PC-3 (cell line): ENCODE measurements around the gene HRH4. TPM values are rescaled to one million over a fixed set of nuclear protein-coding genes. Genes with fewer than 3 reads are reported as not detected.

Experiments
- ATAC-seq: fragments of 200-7000 bp; cut with Tn5 transposase; 2 replicates; pipeline ENCODE4 v1.9.1; 2020; ENCODE audit warnings: mild to moderate bottlenecking, moderate library complexity
- BruUV-seq: library from RNA; stranded (reverse); fragments of 400-500 nt; replicated peaks from 2 replicates; lab custom pipeline; 2021; lab: Mats Ljungman, UMichigan
- CTCF ChIA-PET: fragments of 300-600 bp; sonication (Branson Sonifier 250); formaldehyde crosslinking; loops from one replicate; lab custom pipeline; 2022; ENCODE audit warnings: antibody characterized with exemption; lab: Charles Lee
- POLR2A ChIA-PET: fragments of 300-600 bp; sonication (Branson Sonifier 250); formaldehyde crosslinking; loops from one replicate; lab custom pipeline; 2022; ENCODE audit warnings: antibody characterized with exemption; ENCODE audit not compliant: unreplicated experiment; lab: Charles Lee
- DNase-seq: peaks from one replicate; pipeline ENCODE4 v3.0.0-alpha.2; 2015
- H2AFZ ChIP-seq: fragments of 300-600 bp; sonication (generic); 2 replicates; pipeline ENCODE4 v1.6.0; 2016; ENCODE audit warnings: antibody characterized with exemption, low read length
- H3F3A ChIP-seq: fragments of 300-600 bp; sonication (generic); one replicate; pipeline ENCODE4 v1.6.0; 2017; ENCODE audit warnings: antibody characterized with exemption, low read length, control low read depth, mild to moderate bottlenecking; ENCODE audit not compliant: unreplicated experiment
- H3K27ac ChIP-seq: fragments of 300-600 bp; sonication (generic); 2 replicates; pipeline ENCODE4 v1.5.1; 2016; ENCODE audit warnings: mild to moderate bottlenecking, low read length
- H3K27me3 ChIP-seq: fragments of 300-600 bp; sonication (generic); 2 replicates; pipeline ENCODE4 v1.6.1; 2016; ENCODE audit warnings: low read length, mixed read lengths
- H3K36me3 ChIP-seq: fragments of 300-600 bp; sonication (generic); 2 replicates; pipeline ENCODE4 v1.6.1; 2016; ENCODE audit warnings: low read depth, mixed run types, low read length, mixed read lengths
- H3K4me1 ChIP-seq: fragments of 300-600 bp; sonication (generic); 2 replicates; pipeline ENCODE4 v1.5.1; 2016; ENCODE audit warnings: low read length; ENCODE audit not compliant: insufficient read depth
- H3K4me2 ChIP-seq: fragments of 300-600 bp; sonication (generic); 2 replicates; pipeline ENCODE4 v1.6.0; 2016; ENCODE audit warnings: low read length
- H3K4me3 ChIP-seq: fragments of 300-600 bp; sonication (generic); 2 replicates; pipeline ENCODE4 v1.5.1; 2016; ENCODE audit warnings: mild to moderate bottlenecking, low read length, mixed read lengths
- H3K79me2 ChIP-seq: fragments of 300-600 bp; sonication (generic); 2 replicates; pipeline ENCODE4 v1.6.1; 2017; ENCODE audit warnings: low read length, mixed read lengths
- H3K9ac ChIP-seq: fragments of 300-600 bp; sonication (generic); 2 replicates; pipeline ENCODE4 v1.6.0; 2016; ENCODE audit warnings: mild to moderate bottlenecking, low read length
- H3K9me2 ChIP-seq: fragments of 300-600 bp; sonication (generic); replicated peaks from 2 replicates; pipeline ENCODE4 v1.6.1; 2016; ENCODE audit warnings: mixed run types, low read length, mixed read lengths
- H3K9me3 ChIP-seq: fragments of 300-600 bp; sonication (generic); 2 replicates; pipeline ENCODE4 v1.6.1; 2016; ENCODE audit warnings: low read length, mixed read lengths
- H4K20me1 ChIP-seq: fragments of 300-600 bp; sonication (generic); 2 replicates; pipeline ENCODE4 v1.6.1; 2016; ENCODE audit warnings: low read length, mixed read lengths
- EZH2 ChIP-seq: fragments of 300-600 bp; sonication (generic); IDR thresholded peaks from one replicate; pipeline ENCODE4 v1.6.1; 2017; ENCODE audit warnings: antibody characterized with exemption, mild to moderate bottlenecking, low read length; ENCODE audit not compliant: unreplicated experiment
- EZH2phosphoT487 ChIP-seq: fragments of 300-600 bp; sonication (generic); IDR thresholded peaks from 2 replicates; pipeline ENCODE4 v1.6.1; 2018; ENCODE audit warnings: mild to moderate bottlenecking, antibody characterized with exemption, low read length, borderline replicate concordance
- intact Hi-C: fragments of 100-400 bp; cut with micrococcal nuclease; formaldehyde crosslinking; loops from 2 replicates; pipeline ENCODE4 v1.9.0; 2023
- total RNA-seq: library from RNA; depleted of rRNA; stranded (reverse); fragments of >200 nt; gene quantifications from 2 replicates; pipeline ENCODE4 v1.2.3, GENCODE V29; 2014
- TF ChIP-seq, protein P1 (sequence below): fragments of 300-600 bp; sonication (generic); conservative IDR thresholded peaks from 2 replicates; pipeline ENCODE4 v1.5.1; 2017; ENCODE audit warnings: antibody characterized with exemption, low read depth, mild to moderate bottlenecking, low read length

HRH4 gene
- total RNA-seq, 1 experiment from 2014 or later, result not detected

DNA sequence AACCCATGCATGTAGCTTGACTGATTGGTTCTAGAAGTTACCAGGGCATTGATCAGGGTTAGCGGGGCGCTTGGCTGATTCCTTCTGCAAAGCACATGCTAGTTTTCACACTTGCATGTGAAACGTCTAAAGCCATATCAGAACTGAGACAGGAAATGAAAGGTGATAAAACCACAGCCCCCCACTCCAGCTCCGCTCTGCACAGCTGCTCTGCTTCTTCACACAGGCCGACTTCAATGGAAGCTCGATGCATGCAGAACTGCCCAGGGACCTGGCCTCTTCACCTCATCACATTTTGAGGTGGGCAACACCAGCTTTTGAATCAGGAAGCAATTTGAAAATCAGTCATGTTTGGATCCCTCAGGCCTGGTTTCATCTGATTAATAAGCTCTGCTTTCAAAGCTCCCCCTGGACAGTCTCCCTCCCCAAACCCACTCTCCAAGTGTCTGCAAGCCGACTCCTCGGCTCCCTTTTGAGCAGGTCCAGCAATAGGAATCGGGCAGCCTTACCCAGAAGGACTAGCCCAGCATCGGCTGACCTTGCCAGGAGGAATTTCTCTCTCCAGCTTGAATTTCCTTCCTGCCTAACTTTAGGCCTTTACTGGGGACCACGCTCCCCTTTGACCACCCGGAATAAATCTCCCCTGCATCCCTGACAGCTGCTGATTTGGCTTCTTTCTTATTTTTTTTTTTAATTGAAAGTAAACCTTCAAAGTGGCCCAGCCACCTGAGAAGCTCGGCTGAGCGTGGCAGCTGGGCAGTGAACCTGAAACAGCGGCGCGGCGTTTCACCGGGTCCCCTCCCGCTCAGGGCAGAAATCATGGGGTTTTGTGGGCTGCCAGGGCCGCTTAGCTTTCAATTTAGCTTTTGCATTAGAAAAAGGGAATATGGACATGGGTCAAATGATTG lies 31.7 kb downstream of the HRH4 start:
- Histone ChIP-seq H3F3A (no peaks in the 10 kb centered on the region), H3K79me2 (no peaks in the 10 kb centered on the region), H4K20me1 (no peaks in the 10 kb centered on the region), H2AFZ (no peak overlapping the region), H3K27ac (no peak overlapping the region), H3K4me3 (no peak overlapping the region), H3K27me3 (peaks cover 25% of the 10 kb centered on the region), H3K9ac (no peak overlapping the region), H3K4me1 (peaks cover 3% of the 10 kb centered on the region; the same call in 1 of the 2 replicates), H3K4me2 (no peak overlapping the region), H3K9me2 (no peaks in the 10 kb centered on the region), H3K36me3 (no peaks in the 10 kb centered on the region), H3K9me3 (no peaks in the 10 kb centered on the region)
- ChIA-PET POLR2A (interaction anchor here (0.6 kb wide), 2 partner anchors 279 to 908 kb away, joined by 4 to 11 read pairs; no protein-coding TSS in a partner anchor), CTCF (interaction anchor here (1.4 kb wide), 1 partner anchor 45 kb away, joined by 4 read pairs; no protein-coding TSS in a partner anchor)
- intact Hi-C loops, result no loop called here
- TF ChIP-seq, protein P1, sequence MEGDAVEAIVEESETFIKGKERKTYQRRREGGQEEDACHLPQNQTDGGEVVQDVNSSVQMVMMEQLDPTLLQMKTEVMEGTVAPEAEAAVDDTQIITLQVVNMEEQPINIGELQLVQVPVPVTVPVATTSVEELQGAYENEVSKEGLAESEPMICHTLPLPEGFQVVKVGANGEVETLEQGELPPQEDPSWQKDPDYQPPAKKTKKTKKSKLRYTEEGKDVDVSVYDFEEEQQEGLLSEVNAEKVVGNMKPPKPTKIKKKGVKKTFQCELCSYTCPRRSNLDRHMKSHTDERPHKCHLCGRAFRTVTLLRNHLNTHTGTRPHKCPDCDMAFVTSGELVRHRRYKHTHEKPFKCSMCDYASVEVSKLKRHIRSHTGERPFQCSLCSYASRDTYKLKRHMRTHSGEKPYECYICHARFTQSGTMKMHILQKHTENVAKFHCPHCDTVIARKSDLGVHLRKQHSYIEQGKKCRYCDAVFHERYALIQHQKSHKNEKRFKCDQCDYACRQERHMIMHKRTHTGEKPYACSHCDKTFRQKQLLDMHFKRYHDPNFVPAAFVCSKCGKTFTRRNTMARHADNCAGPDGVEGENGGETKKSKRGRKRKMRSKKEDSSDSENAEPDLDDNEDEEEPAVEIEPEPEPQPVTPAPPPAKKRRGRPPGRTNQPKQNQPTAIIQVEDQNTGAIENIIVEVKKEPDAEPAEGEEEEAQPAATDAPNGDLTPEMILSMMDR, result no peak
- TF ChIP-seq EZH2, result no peak
- no peak for TF ChIP-seq EZH2phosphoT487
- DNase-seq, result no peak
- no TSS peak for BruUV-seq
- no peak for ATAC-seq

DNA sequence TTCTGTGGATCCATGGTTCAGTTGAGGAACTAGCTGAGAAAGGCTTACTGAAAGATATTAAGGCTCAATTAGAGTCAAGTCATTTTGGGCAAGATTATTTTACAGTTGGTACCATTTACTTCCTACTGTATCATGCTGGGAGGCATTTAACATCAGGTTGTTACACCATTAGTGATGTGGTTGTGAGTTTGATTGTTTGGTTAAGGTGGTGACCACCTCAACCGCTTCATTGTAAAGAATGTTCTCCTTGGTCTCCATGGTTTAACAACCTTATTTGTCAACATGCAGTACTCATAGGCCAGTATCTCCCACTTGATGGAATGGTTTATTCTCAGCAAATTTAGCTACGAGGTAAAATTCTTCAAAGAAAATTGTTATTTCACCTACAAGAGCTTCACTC lies 34.1 kb downstream of the HRH4 start:
- Histone ChIP-seq H3K27me3 (peaks cover 36% of the 10 kb centered on the region), H3K9me2 (no peaks in the 10 kb centered on the region), H3K27ac (no peak overlapping the region), H2AFZ (no peak overlapping the region), H3K9ac (no peak overlapping the region), H3K9me3 (no peaks in the 10 kb centered on the region), H3K4me2 (no peak overlapping the region), H3K4me1 (no peaks in the 10 kb centered on the region), H3K4me3 (no peak overlapping the region), H3F3A (no peaks in the 10 kb centered on the region), H3K79me2 (no peaks in the 10 kb centered on the region), H4K20me1 (no peaks in the 10 kb centered on the region), H3K36me3 (no peaks in the 10 kb centered on the region)
- intact Hi-C loops, result no loop called here
- DNase-seq (no peak), ATAC-seq (no peak)
- TF ChIP-seq EZH2phosphoT487 (no peak), EZH2 (no peak)
- TF ChIP-seq, protein P1, result no peak
- ChIA-PET CTCF (no interaction called here), POLR2A (no interaction called here)
- BruUV-seq, result no TSS peak
